Pancreas (tissue), 10 donors: ENCODE results near the gene PTRH2. TPM values are rescaled to one million over a fixed set of nuclear protein-coding genes. Genes with fewer than 3 reads are reported as not detected.

Experiments used
- ATAC-seq, 4 donors: fragments of 200-7000 bp; cut with Tn5 transposase; one replicate each; pipeline versions ENCODE4 v1.8.0 to v1.9.1; 2020; ENCODE audit warnings: mild to moderate bottlenecking in 4 of 4, moderate library complexity in 4 of 4
- DNase-seq, 6 donors: peaks; one replicate each; pipeline ENCODE4 v3.0.0-alpha.2; 2020
- FAIRE-seq: peaks from 2 replicates; lab custom pipeline; 2012; peaks lifted over from hg19 to GRCh38; lab: Jason Lieb, UNC
- H3K27ac ChIP-seq, 4 donors: fragments of 200-600 bp; sonication (generic); 1 replicate in 3 of 4; 2 replicates in 1 of 4; pipeline versions ENCODE4 v1.5.0 to v1.8.0; 2020
- H3K27me3 ChIP-seq, 4 donors: fragments of 200-600 bp; one replicate each; pipeline ENCODE4 v1.8.0; 2021
- H3K36me3 ChIP-seq, 3 donors: fragments of 200-600 bp; sonication (generic) in 1 of 3; one replicate each; pipeline versions ENCODE4 v1.5.0 to v1.8.0; 2020 to 2021
- H3K4me1 ChIP-seq, 3 donors: fragments of 200-600 bp; one replicate each; pipeline ENCODE4 v1.8.0; 2021
- H3K4me3 ChIP-seq, 4 donors: fragments of 200-600 bp; sonication (generic) in 2 of 4; one replicate each; pipeline versions ENCODE4 v1.5.0 to v1.8.0; 2020 to 2021
- H3K9me3 ChIP-seq, 4 donors: fragments of 200-600 bp; one replicate each; pipeline ENCODE4 v1.8.0; 2021
- CTCF ChIP-seq, 4 donors: fragments of 200-600 bp; sonication (generic) in 3 of 4; IDR thresholded peaks; one replicate each; pipeline versions ENCODE4 v1.5.0 to v1.8.0; 2021; ENCODE audit warnings: antibody characterized with exemption in 4 of 4
- WGBS, 2 donors: extraction: QIAGEN DNeasy Blood & Tissue Kit; methylation state at CpG; one replicate each; pipeline ENCODE4 v1.1.7; 2013; 5-methylcytosine and 5-hydroxymethylcytosine counted together
- intact Hi-C, 3 donors: fragments of 100-400 bp; cut with DNase I; formaldehyde crosslinking; loops; one replicate each; pipeline versions ENCODE4 v1.11.1 to v1.14.2; 2022
- polyA plus RNA-seq, 2 donors: library from polyadenylated mRNA; stranded (reverse); fragments of 200-250 nt; gene quantifications; one replicate each; pipeline ENCODE4 v1.2.3, GENCODE V29; 2013
- total RNA-seq, 6 donors: library from RNA; stranded (reverse); fragmentation: NEBNext Ultra II Directional in 4 of 6; extraction: Animal tissue kit (Norgen Biotek cat#: 25700) in 4 of 6; gene quantifications; one replicate each; pipeline versions ENCODE4 v1.2.1 to v1.2.4, GENCODE V29; 2021 to 2023
- donor health status: healthy with polysubstance abuse.
- donor health status: DM: no; HTN: no; CAD: no; lungs with moderate emphysema.
- donor health status: DM: no; HTN: no; CAD: no.
- donor health status: control.
- donor health status: control.
- donor health status: Bipolar disorder and iron deficiency.
- donor health status: DM: yes; HTN: yes; CAD: no.
- donor health status: DM: no; HTN: no; CAD: no.
- donor health status: DM: no; HTN: no; CAD: no.
- donor health status: DM: yes; HTN: yes; CAD: no.

Gene PTRH2
- total and polyA plus RNA-seq, 8 donors: 5.5 to 23.8 (median 9.5) TPM

- Histone ChIP-seq H3K36me3 (no peaks in the 10 kb centered on the region), H3K4me3 (no peak overlapping the region), H3K4me1 (peaks cover 8 to 20% (median 16%) of the 10 kb centered on the region in 3 donors), H3K27ac (peak overlapping the region in 2 of 4 donors; percentile 2 to 58), H3K9me3 (no peaks in the 10 kb centered on the region), H3K27me3 (no peaks in the 10 kb centered on the region)
- WGBS, 2 donors: 21 to 22% methylated on average over 2 of the region's 2 CpGs
- no peak for TF ChIP-seq CTCF (IDR thresholded peaks at IDR 0.05)
- FAIRE-seq: no peak
- intact Hi-C loops: no loop called here
- no peak for DNase-seq
- ATAC-seq: peak; percentile 30 to 72 (median 48)
These were observed 18.5 kb upstream of the PTRH2 start for GRCh38 chr17:59725691-59726090.

GRCh38 chr17:59723607-59724006, 16.4 kb upstream of the PTRH2 start:
- WGBS, 2 donors: 69 to 72% methylated on average over 1 of the region's 1 CpG
- Histone ChIP-seq H3K4me1 (peaks cover 8 to 16% (median 14%) of the 10 kb centered on the region in 3 donors), H3K9me3 (no peaks in the 10 kb centered on the region), H3K36me3 (no peaks in the 10 kb centered on the region), H3K4me3 (no peak overlapping the region), H3K27me3 (no peaks in the 10 kb centered on the region), H3K27ac (no peak overlapping the region)
- peak in 3 of 4 donors; percentile 45 to 56 (median 49) for ATAC-seq
- no peak for DNase-seq
- FAIRE-seq: no peak
- no peak for TF ChIP-seq CTCF (IDR thresholded peaks at IDR 0.05)
- intact Hi-C loops: no loop called here

GRCh38 chr17:59723041-59723440, 15.8 kb upstream of the PTRH2 start:
- H3K27ac ChIP-seq: no peak overlapping the region

GRCh38 chr17:59722623-59723022, 15.4 kb upstream of the PTRH2 start:
- DNase-seq: no peak
- 88% methylated on average over 4 of the region's 4 CpGs for WGBS, 2 donors
- intact Hi-C loops: no loop called here
- FAIRE-seq: no peak
- TF ChIP-seq CTCF (IDR thresholded peaks at IDR 0.05): no peak
- Histone ChIP-seq H3K27me3 (no peaks in the 10 kb centered on the region), H3K27ac (no peak overlapping the region), H3K4me3 (no peak overlapping the region), H3K9me3 (no peaks in the 10 kb centered on the region), H3K36me3 (no peaks in the 10 kb centered on the region), H3K4me1 (peaks cover 7 to 9% (median 8%) of the 10 kb centered on the region in 3 donors)
- ATAC-seq: no peak

More at GRCh38 chr17:59723041-59723440, 15.8 kb upstream of the PTRH2 start:
- 50 to 53% methylated on average over 1 of the region's 1 CpG for WGBS, 2 donors
- H3K4me3 ChIP-seq: no peak overlapping the region
- DNase-seq (no peak), FAIRE-seq (no peak), ATAC-seq (no peak)
- TF ChIP-seq CTCF (IDR thresholded peaks at IDR 0.05): no peak
- no peaks in the 10 kb centered on the region for H3K36me3 ChIP-seq
- no peaks in the 10 kb centered on the region for H3K9me3 ChIP-seq
- H3K27me3 ChIP-seq: no peaks in the 10 kb centered on the region
- intact Hi-C loops: no loop called here
- peaks cover 8 to 13% (median 9%) of the 10 kb centered on the region in 3 donors for H3K4me1 ChIP-seq

GRCh38 chr17:59719526-59719925, 12.3 kb upstream of the PTRH2 start:
- no peak overlapping the region for H3K4me3 ChIP-seq
- FAIRE-seq (no peak), ATAC-seq (no peak), DNase-seq (no peak)
- H3K9me3 ChIP-seq: no peaks in the 10 kb centered on the region
- H3K4me1 ChIP-seq: peaks cover 0 to 8% (median 2%) of the 10 kb centered on the region in 3 donors
- no peak for TF ChIP-seq CTCF (IDR thresholded peaks at IDR 0.05)
- intact Hi-C loops: no loop called here
- H3K27ac ChIP-seq: no peak overlapping the region
- no peaks in the 10 kb centered on the region for H3K27me3 ChIP-seq
- H3K36me3 ChIP-seq: no peaks in the 10 kb centered on the region
